Uterus (tissue), 4 donors: Measurements from ENCODE around the gene CLOCK. TPM values are rescaled to one million over a fixed set of nuclear protein-coding genes. Genes with fewer than 3 reads are reported as not detected.

ENCODE experiments used
- DNase-seq, 2 donors: peaks; one replicate each; pipeline ENCODE4 v3.0.0-alpha.2; 2019 to 2020
- H3K27ac ChIP-seq, 2 donors: fragments of 200-600 bp; sonication (generic); 1 replicate in 1 of 2; 2 replicates in 1 of 2; pipeline ENCODE4 v1.5.1; 2016 to 2018
- H3K27me3 ChIP-seq, 2 donors: fragments of 200-600 bp; sonication (generic); one replicate each; pipeline ENCODE4 v1.5.1; 2018 to 2019; ENCODE audit warnings: control low read depth in 1 of 2
- H3K36me3 ChIP-seq, 2 donors: fragments of 200-600 bp; sonication (generic); one replicate each; pipeline ENCODE4 v1.5.1; 2019; ENCODE audit warnings: control low read depth in 1 of 2
- H3K4me1 ChIP-seq, 2 donors: fragments of 200-600 bp; sonication (generic); one replicate each; pipeline ENCODE4 v1.5.1; 2018 to 2019; ENCODE audit warnings: control low read depth in 1 of 2
- H3K4me3 ChIP-seq, 2 donors: fragments of 200-600 bp; sonication (generic); 1 replicate in 1 of 2; 2 replicates in 1 of 2; pipeline ENCODE4 v1.5.1; 2018 to 2019; ENCODE audit warnings: mild to moderate bottlenecking in 1 of 2
- H3K9me3 ChIP-seq, 2 donors: fragments of 200-600 bp; sonication (generic); one replicate each; pipeline ENCODE4 v1.5.1; 2019; ENCODE audit warnings: control low read depth in 1 of 2
- CTCF ChIP-seq, 4 experiments: fragments of 200-600 bp in 2 of 4; fragments of 450-650 bp in 2 of 4; sonication (generic) in 2 of 4; IDR thresholded peaks; one replicate each; pipeline ENCODE4 v1.5.1; 2016 to 2019; ENCODE audit warnings: antibody characterized with exemption in 4 of 4, mild to moderate bottlenecking in 2 of 4, moderate library complexity in 1 of 4
- POLR2A ChIP-seq, 2 donors: fragments of 450-650 bp; IDR thresholded peaks; one replicate each; pipeline ENCODE4 v1.6.1; 2016; ENCODE audit warnings: antibody characterized with exemption in 2 of 2, mild to moderate bottlenecking in 1 of 2, moderate library complexity in 1 of 2
- intact Hi-C: fragments of 100-400 bp; cut with DNase I; formaldehyde crosslinking; loops from one replicate; pipeline ENCODE4 v1.15.1; 2023; ENCODE audit warnings: low total_unique reads
- total RNA-seq, 4 donors: library from RNA; depleted of rRNA in 3 of 4; stranded (reverse); fragments of >200 nt in 3 of 4; gene quantifications; one replicate each; pipeline versions ENCODE4 v1.1.0 to v1.2.4, GENCODE V29; 2014 to 2023
- donor health status: DM: yes; HTN: yes; CAD: no.

The CLOCK gene
- total RNA-seq, 4 donors from 2014 or later: 13.3 to 60.3 (median 29.1) TPM

GRCh38 chr4:55395529-55396307 is 151.0 kb downstream of the CLOCK start, which contains the start of gene TMEM165:
Gene TMEM165 (plus strand): TSS chr4:55395957. CDS start chr4:55396190, 233 bp downstream.
- peak; percentile 88 to 89 for DNase-seq
- H3K36me3 ChIP-seq: no peaks in the 10 kb centered on the region
- peaks cover 0 to 6% of the 10 kb centered on the region in 2 donors for H3K4me1 ChIP-seq
- no peaks in the 10 kb centered on the region for H3K27me3 ChIP-seq
- peak; percentile 93 to 98 for TF ChIP-seq POLR2A (IDR thresholded peaks at IDR 0.05)
- no peak for TF ChIP-seq CTCF (IDR thresholded peaks at IDR 0.05)
- peak within 1 kb of the TSS; percentile 61 to 84 for H3K4me3 ChIP-seq
- H3K27ac ChIP-seq: peak within 1 kb of the TSS; percentile 93 to 98
- intact Hi-C loops: no loop called here
- no peaks in the 10 kb centered on the region for H3K9me3 ChIP-seq

- DNase-seq: no peak
- Histone ChIP-seq H3K27ac (peak overlapping the region; percentile 93 to 98), H3K9me3 (no peaks in the 10 kb centered on the region), H3K27me3 (no peaks in the 10 kb centered on the region), H3K4me1 (peaks cover 0 to 6% of the 10 kb centered on the region in 2 donors), H3K36me3 (no peaks in the 10 kb centered on the region), H3K4me3 (peak overlapping the region; percentile 61 to 84)
- intact Hi-C loops: no loop called here
- peak in 1 of 4 experiments; percentile 9 for TF ChIP-seq CTCF (IDR thresholded peaks at IDR 0.05)
- TF ChIP-seq POLR2A (IDR thresholded peaks at IDR 0.05): no peak
Measured at GRCh38 chr4:55395218-55395528, 151.5 kb downstream of the CLOCK start.

- H3K4me3 ChIP-seq: no peak overlapping the region
- peaks cover 0 to 6% of the 10 kb centered on the region in 2 donors for H3K4me1 ChIP-seq
- no peak for DNase-seq
- no peak for TF ChIP-seq CTCF (IDR thresholded peaks at IDR 0.05)
- H3K27me3 ChIP-seq: no peaks in the 10 kb centered on the region
- no peak overlapping the region for H3K27ac ChIP-seq
- H3K36me3 ChIP-seq: no peaks in the 10 kb centered on the region
- intact Hi-C loops: no loop called here
- no peaks in the 10 kb centered on the region for H3K9me3 ChIP-seq
Measured at GRCh38 chr4:55393461-55394320, 153.0 kb downstream of the CLOCK start.

GRCh38 chr4:55386840-55387239 is 159.9 kb downstream of the CLOCK start:
- H3K4me1 ChIP-seq: no peaks in the 10 kb centered on the region
- H3K4me3 ChIP-seq: no peak overlapping the region
- TF ChIP-seq POLR2A (IDR thresholded peaks at IDR 0.05): no peak
- no peak for TF ChIP-seq CTCF (IDR thresholded peaks at IDR 0.05)
- H3K27me3 ChIP-seq: no peaks in the 10 kb centered on the region
- no peaks in the 10 kb centered on the region for H3K9me3 ChIP-seq
- DNase-seq: no peak
- intact Hi-C loops: no loop called here
- H3K27ac ChIP-seq: no peak overlapping the region
- no peaks in the 10 kb centered on the region for H3K36me3 ChIP-seq

- Histone ChIP-seq H3K27me3 (no peaks in the 10 kb centered on the region), H3K36me3 (no peaks in the 10 kb centered on the region), H3K27ac (no peak overlapping the region), H3K9me3 (no peaks in the 10 kb centered on the region), H3K4me1 (no peaks in the 10 kb centered on the region), H3K4me3 (no peak overlapping the region)
- DNase-seq: no peak
- intact Hi-C loops: no loop called here
- no peak for TF ChIP-seq CTCF (IDR thresholded peaks at IDR 0.05)
- no peak for TF ChIP-seq POLR2A (IDR thresholded peaks at IDR 0.05)
Measured at GRCh38 chr4:55386073-55386472, 160.6 kb downstream of the CLOCK start.
